NCI-H69 (cell line): ENCODE results near the gene C16orf54.
"Not testable (repeated sequence)": the region's sequence is repeated elsewhere in the genome, so short reads cannot be mapped to it uniquely, and the experiment has no call there.

Experiments used
- DNase-seq: peaks from one replicate; lab custom pipeline; 2025; lab: John Stamatoyannopoulos, UW

C16orf54 gene

DNA sequence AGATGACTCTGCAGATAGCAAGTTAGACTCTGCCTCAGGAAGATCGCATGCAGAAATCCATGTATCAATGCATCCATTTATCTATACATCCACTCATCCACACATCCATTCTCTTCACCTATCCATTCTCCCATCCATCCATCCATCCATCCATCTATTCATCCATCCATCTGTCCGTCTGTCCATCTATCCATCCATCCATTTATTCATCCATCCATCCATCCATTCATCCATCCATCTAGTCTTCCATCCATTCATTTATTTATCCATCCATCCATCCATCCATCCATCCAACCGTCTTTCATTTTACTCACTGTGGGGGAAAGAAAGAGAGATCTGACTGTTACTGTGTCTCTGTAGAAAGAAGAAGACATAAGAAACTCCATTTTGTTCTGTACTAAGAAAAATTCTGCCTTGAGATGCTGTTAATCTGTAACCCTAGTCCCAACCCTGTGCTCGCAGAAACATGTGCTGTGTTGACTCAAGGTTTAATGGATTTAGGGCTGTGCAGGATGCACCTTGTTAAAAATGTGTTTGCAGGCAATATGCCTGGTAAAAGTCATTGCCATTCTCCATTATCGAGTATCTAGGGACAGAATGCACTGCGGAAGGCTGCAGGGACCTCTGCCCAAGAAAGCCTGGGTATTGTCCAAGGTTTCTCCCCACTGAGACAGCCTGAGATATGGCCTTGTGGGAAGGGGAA, 5.7 kb downstream of the C16orf54 start:
- DNase-seq = not testable (repeated sequence)

DNA sequence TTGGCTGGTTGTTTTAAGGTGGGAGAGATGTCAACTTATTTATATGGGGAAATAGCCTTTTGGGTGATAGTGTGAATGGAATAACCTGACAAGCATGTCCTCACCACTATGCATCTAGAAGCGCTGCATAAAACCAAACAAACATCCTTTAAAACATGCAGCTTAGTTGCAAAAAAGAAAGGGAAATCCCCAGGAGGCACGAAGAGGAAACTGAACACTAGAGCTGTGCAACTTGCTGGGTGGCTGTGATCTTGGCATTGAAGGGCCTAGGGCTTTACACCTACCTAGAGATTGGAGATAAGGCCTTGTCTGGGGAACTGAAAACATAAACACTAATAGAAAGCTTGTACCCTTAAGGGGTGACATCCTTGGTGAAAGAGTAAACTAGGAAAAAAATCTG, 7.3 kb downstream of the C16orf54 start:
- no peak for DNase-seq

DNA sequence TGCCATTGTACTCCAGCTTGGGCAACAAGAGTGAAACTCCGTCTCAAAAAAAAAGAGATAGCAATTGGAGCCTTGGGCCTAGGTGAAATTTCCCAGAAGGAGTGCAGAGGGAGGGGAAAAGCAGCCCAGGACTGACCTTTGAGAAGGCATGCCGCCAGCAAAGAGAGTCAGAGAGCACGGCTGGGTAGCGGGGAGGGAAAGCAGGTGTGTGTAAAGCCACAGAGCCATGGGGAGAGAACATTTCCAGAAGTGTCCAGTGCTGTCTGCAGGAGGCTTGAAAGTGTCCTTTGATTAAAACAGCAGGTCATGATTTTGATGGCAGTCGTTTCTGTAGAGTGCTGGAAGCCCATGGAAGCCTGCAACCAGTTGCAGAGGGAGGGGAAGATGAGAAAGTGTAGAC, 8.1 kb downstream of the C16orf54 start:
- no peak for DNase-seq

DNA sequence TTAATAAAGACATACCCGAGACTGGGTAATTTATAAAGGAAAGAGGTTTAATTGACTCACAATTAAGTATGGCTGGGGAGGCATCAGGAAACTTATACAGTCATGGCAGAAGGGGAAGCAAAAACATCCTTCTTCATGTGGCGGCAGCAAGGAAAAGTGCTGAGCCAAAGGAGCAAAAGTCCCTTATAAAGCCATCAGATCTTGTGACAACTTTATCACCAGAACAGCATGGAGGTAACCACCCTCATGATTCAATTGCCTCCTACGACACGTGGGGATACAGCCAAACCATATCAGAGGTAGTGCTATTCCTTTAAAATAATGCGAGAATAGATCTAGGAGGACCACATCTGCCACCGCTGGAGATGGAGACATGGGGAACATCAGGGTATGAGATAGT, 9.0 kb downstream of the C16orf54 start:
- DNase-seq = no peak

DNA sequence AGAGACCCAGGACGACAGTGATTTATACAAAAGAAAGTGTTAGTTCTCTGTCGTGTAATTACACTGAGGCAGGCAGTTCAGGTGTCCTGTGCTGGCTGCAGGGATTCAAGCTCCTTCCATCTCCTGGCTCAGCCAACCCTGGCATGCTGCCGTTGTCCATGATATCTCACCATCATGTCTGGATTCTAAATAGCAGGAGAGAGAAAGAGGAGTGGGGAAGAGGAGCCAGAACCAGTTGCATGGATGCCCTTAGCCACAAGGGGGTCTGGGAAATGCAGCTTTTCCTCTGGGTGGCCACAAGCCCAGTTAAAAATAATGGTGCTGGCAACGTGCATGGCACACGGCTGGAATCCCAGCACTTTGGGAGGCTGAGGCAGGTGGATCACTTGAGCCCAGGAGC, 9.7 kb downstream of the C16orf54 start:
- DNase-seq = peak; percentile 32

DNA sequence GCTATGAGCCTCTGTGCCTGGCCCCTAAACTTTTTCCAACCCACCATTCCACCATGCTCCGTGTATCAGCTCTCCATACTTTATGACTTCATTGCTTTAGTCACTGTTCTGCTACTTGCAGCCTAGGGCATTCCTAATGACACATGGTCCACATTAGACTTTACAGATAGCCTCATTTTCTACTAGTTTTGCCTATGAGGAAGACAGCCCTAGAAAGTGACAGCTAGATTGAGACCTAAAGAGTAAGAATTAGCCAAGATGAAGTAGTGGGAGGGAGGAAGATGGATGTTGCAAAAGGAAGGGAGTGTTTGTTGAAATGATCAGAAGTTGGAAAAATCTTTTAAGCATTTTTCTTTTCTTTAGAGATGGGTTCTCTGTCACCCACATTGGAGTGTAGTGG, 11.0 kb downstream of the C16orf54 start:
- DNase-seq = no peak

DNA sequence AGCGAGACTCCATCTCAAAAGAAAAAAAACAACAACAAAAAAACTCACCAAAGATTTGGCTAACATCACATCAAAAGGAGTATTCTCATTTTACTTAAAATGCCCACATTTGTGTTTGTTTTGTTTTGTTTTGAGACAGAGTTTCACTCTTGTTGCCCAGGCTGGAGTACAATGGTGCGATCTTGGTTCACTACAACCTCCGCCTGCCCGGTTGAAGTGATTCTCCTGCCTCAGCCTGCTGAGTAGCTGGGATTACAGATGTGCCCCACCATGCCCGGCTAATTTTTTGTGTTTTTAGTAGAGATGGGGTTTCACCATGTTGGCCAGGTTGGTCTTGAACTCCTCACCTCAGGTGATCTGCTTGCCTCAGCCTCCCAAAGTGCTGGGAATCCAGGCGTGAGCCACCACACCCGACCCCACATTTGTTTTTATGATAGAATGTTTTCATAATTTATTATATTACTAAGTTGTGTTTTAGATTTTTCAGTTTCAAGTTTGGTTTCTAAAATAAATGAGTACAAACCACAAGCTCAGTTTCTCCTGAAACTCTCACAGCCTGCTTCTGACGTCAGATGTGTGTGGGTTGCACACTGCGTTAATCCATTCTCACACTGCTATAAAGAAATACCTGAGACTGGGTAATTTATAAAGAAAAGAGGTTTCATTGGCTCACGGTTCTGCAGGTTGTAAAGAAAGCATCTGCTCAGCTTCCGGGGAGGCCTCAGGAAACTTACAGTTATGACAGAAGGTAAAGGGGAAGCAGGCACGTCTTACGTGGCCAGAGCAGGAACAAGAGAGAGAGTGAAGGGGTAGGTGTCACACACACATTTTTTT, 13.8 kb downstream of the C16orf54 start:
- not testable (repeated sequence) for DNase-seq

DNA sequence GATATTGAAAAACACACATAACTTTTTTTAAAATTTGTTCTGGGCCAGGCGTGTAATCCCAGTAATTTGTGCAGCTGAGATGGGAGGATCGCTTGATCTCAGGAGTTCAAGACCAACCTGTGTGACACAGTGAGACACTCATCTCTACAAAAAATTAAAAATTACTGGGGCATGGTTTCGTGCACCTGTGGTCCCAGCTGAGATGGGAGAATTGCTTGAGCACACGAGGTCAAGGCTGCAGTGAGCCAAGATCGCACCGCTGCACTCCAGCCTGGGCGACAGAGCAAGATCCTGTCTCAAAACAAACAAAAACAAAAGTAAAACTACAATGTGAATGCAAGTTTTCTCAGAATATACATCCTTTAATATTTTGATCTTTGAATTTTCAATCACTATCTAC, 15.1 kb downstream of the C16orf54 start:
- no peak for DNase-seq

DNA sequence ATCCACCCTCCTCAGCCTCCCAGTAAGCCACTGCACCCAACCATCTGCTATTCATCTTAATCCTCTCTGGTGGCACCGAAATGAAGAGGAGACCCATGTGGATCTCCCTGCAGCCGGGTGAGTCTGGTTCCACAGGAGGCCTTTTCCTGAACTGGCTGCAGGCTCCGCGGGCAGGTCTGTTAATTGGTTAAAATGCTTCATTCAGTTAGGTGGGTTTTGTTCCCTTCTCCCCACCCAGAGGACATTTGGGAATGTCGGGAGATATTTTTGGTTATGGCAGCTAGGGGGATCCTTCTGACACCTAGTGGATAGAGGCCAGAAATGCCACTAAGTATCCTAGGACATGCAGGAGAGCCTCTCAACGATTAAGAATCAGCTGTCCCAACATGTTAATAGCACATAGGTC, 16.7 kb downstream of the C16orf54 start:
- peak; percentile 86 for DNase-seq

DNA sequence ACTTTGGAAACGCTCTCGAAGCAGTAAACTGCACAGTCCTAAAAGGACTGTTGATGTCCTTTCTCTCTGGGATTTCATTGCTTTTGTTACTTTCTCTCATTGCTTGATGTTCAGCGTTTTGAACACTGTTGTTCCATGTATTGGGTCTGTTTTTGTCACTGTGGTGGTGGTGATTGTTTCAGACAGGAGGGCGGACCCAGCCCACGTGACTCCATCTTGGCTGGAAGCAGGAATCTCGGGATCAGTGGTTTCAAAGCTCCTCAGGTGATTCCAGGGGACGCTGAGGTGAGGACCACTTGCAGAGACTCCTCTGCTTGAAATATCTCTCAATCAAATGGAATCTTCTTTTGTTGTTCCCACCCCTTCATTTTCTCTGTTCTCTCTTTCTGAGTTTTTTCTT, 18.3 kb downstream of the C16orf54 start:
- DNase-seq = no peak

DNA sequence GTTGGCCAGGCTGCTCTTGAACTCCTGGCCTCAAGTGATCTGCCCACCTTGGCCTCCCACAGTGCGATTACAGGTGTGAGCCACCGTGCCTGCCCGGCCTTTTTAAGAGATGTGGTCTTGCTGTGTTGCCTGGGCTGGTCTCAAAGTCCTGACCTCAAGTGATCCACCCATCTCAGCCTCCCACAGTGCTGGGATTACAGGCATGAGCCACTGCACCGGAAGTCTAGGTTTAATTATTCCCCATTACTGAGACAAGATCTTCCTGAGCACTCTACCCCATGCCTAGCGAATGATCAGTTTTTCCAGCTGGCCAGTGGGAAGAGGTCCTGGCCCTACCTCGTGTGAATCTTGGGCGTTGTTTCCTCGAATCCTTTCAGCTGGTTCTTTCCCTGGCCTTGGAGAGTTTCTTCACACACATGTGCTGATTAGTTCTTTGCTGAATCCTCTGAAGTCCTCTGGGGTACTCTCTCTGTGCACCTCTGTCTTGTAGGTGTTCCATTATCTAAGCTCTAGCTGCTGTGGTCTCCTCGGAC, 18.9 kb downstream of the C16orf54 start:
- no peak for DNase-seq

DNA sequence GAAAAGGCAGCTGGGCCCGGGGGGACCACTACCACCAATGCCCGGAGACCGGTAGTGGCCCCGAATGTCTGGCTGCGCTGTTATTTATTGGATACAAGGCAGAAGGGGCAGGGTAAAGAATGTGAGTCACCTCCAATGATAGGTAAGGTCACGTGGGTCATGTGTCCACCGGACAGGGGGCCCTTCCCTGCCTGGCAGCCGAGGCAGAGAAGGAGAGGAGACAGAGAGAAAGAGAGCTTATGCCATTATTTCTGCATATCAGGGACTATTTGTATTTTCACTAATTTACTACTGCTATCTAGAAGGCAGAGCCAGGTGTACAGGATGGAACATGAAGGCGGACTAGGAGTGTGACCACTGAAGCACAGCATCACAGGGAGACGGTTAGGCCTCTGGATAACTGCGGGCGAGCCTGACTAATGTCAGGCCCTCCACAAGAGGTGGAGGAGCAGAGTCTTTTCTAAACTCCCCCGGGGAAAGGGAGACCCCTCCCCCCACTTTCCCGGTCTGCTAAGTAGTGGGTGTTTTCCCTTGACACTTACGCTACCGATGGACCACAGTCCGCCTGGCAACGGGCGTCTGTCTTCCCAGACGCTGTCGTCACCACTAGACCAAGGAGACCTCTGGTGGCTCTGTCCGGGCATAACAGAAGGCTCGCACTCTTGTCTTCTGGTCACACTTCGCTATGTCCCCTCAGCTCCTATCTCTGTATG, 24.5 kb downstream of the C16orf54 start:
- DNase-seq = peak; percentile 85

DNA sequence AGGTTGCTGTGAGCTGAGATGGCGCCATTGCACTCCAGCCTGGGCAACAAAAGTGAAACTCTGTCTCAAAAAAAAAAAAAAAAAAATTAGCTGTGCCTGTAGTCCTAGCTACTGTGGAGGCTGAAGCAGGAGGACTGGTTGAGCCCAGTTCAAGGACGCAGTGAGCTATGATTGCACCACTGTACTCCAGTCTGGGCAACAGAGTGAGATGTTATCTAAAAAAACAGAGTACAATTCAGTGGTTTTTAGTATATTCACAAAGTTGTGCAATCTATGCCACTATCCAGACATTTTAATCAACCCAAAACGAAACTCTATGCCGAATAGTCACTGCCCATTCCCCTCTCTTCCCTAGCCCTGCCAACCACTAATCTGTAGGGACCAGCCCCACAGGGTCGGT, 25.1 kb downstream of the C16orf54 start:
- DNase-seq = no peak

DNA sequence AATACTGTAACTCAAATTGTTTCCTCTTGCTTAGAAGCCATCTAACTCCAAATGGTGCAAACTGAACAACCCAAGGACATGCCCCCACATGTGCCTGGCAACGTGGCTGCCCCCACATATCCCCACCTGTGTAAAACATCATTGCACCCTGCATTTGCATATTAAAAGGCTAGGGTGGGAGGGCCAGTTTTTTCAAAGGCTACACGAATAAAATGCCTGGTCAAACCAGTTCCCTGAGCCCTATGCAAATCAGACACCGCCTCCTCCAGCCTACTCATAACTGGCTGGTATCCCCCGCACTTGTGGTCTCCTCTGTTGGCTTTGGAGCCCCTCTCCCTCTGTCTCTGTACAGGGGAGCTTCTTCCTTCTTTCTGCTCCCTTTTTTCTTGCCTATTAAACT, 26.7 kb downstream of the C16orf54 start:
- no peak for DNase-seq

DNA sequence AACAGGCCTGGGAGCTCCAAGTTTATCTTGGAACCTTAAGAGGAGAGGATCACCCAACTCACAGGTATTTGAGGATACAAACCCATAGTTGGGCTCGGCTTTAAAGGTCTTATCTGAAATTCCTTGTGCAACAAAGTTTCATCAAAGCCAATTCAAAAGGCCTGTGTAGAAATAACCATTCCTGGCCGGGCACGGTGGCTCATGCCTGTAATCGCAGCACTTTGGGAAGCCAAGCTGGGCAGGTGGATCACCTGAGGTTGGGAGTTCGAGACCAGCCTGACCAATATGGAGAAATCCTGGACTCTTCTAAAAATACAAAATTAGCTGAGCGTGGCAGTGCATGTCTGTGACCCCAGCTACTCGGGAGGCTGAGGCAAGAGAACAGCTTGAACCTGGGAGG, 28.7 kb downstream of the C16orf54 start:
- no peak for DNase-seq

DNA sequence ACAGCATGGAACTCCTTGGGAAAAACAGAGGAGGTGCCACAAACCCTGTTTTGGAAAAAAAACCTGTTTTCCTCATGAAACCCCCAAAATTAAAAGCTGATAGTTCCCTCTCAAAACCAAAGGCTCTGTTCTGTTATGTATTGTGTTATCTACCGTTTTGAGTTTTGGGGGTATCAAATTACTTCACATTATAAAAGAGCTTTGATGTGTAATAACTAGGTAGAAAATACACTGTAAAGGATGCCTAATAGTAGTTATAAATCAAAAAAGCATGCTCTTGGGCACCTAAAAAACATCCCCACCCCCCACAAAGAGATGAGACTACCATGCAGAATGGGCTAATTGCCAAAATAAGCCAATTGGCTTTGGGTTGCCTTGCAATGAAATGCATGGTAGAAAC, 30.8 kb downstream of the C16orf54 start:
- DNase-seq = peak; percentile 79

DNA sequence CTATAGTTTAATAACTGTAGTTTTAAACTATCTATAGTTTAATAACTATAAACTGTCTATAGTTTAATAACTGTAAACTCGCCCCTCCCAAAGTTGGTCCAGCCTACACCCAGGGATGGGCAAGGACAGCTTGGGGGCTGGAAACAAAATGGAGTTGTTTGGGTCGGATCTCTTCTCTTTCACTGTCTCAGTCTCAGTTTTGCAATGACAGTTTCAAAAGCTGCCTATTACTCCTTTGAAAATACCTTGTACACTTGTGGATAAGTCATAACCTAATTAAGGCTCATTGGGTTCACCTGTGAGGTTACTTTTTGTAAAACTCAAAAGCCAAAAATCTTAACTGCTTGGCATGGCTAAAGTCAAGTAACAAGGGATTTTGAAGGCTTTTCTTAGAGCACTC, 31.4 kb downstream of the C16orf54 start:
- DNase-seq = peak; percentile 29

DNA sequence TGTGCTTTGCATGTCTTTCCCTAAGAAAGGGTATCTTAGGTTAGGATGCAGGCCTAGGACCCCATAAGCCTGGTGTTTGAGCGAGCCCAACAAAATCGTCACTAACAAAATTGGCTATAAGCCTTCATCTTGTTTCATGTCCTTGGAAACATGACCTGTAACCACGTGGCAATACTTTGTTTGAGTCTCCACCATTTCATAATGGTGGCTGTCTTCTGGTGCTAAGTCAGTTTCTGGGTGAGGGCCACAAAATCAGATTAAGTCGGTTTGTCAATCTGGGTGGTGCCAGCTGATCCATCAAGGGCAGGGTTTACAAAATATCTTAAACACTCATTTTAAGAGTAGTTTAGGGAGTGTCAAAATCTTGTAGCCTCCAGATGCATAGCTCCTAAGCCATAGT, 33.0 kb downstream of the C16orf54 start:
- peak; percentile 30 for DNase-seq

DNA sequence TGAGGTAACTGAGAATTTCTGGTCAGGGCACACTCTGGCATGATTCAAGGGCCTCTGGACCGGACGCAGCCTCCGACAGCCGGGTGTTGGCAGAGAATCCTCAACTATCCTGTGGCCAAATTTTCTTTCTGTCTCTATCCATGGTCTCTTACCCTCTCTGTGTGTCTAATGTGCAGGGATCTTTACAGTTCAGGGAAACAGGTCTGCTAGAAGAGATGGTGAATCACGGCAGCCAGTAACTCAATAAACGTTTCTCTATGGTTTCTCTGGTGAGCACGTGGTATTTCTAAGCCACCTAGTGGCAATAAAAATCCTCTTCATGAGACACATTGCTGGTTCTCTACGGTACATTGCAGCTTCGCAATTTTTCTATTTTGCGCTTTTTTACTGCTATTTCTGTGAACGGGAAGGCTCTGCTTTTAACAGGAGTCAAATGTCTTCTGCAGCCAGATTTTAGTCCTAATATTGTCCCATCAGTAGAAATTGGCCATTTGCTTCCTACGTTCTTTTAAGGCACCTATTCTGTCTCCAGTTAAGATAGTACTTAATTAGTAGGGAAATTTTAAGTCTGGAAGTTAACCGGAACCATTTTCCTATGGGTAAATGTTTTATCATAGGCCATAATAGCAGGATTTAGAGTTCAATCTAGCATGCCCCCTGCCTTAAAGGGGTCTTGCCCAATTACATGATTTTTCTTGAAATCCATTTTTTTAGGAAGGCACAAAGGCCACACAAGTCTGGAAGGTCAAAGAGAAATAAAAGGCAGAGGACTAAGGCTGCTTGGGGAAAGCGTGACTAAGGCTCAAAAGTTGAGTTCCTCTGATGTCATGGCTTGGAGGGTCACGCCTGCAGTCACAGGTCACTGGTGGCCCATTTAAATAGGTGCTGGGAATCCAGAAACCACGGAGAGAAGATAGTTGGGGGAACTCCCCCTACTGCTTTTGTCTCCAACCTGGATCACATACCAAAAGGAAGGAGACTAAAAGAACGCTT, 35.3 kb downstream of the C16orf54 start:
- DNase-seq = peak; percentile 48

DNA sequence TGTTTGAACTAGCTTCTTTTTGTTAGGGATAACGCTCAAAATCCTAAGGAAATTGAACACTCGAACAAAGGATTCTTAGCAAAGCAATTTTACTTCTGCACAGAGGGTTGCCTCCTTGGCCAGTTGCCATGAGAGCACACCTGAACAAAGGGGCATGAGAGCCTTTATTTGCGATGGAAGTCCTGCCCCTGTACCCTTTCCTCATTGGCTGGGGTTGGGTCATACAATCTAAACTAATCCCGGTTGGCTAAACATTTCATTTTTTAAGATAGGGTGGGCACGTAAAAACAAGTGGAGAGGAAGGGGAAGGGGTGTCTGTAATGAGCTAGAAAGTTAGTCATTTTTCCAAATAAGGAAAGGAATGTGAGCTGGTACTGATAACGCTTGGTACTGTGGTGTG, 36.1 kb downstream of the C16orf54 start:
- not testable (repeated sequence) for DNase-seq

DNA sequence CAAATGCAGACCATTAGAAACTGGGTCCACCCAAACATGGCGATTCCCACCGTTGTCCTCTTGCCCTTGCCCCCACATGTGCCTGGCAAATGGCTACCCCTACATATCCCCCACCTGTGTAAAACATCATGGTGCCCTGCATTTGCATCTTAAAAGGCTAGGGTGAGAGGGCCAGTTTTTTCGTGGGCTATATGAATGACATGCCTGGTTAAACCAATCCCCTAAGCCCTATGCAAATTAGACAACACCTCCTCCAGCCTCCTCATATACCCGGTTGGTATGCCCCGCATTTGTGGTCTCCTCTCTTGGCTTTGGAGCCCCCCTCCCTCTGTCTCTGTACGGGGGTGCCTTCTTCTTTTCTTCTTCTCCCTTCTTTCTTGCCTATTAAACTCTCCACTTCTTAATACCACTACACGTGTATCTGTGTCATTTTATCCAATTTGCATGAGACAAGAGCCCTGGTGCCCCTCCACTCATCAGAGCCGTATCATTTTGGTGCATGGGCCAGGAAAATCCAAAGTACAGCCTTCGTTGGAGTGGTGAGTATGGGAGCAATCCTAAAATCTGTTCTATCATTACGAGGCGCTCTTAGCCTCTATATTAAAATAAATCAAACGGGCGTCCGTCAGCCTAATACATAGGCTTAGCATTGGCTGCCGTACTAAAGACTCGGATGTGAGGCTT, 36.7 kb downstream of the C16orf54 start:
- DNase-seq = no peak
